ENCODE data around the gene TAF12.
"Not testable (repeated sequence)": the region's sequence is repeated elsewhere in the genome, so short reads cannot be mapped to it uniquely, and the experiment has no call there.

The TAF12 gene

DNA sequence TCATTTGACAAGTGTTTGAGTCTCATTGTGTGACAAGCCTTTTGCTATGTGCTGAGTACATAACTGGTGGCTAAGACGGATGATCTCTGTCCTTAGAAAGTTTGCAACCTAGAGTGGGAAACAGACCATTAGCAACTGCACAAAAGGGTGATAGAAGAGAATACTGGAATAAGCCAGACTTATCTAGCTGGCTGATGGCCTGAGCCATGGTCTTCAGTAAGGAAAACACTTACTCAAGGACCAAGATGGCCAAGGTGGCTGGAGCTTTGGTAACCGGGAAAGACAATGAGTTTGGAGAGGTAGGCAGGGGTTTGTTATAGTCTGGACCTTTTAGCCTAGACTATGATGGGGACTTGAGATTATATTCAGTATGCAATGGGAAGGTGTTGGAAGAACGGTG is 1.6 kb upstream of the TAF12 start:
- DNase-seq, result no peak

DNA sequence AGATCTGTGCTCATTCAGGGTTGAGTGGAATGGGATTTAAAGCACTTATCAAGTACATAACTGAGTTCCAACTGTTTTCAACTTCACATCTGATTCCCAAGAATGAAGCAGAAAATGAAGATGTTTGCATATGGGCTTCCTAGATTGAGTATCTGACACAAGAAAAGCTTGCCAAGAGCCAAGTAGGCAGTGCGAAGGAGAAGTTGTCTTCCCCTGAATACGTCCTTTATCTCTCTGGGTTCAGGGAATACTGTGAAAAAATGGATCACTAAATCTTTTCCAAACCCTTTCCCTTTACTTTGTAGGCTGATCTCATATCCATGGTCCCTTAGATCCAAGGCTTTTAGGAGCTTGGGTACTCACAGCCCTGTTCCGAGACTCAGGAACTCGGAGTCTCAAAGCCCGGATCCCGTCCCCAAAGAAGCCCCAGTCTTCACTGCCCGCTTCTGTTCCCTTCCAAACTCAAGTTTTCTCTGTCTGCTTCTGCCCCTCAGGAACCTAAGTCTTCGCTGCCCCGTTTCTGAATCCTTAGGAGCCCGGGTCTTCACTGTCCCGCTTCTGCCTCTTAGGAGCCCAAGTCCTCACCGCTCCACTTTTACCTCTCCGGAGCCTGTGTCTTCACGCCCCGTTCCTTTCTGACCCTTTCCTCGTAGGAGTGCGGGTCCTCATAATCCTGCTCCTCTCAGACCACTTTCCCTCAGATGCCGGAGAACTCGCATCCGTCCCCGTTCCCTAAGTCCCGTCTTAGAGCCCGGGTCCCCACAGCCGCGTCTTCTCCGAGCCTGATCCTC is 616 bp downstream of the TAF12 start:
- no peak for DNase-seq

DNA sequence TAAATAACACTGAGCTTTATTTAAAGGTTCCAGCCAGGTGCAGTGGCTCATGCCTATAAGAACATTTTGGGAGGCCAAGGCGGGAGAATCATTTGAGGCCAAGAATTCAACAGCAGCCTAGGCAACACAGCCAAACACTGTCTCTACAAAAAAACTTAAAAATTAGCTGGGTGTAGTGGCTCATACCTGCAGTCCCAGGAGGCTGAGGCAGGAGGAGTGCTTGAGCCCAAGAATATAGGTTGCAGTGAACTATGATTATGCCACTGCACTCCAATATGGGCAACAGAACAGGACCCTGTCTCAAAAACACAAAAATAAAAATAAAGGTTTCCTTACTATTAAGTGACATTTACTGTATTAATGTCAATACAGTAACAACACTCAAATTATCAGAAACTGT is 2.1 kb downstream of the TAF12 start:
- peak; percentile 12 for DNase-seq

DNA sequence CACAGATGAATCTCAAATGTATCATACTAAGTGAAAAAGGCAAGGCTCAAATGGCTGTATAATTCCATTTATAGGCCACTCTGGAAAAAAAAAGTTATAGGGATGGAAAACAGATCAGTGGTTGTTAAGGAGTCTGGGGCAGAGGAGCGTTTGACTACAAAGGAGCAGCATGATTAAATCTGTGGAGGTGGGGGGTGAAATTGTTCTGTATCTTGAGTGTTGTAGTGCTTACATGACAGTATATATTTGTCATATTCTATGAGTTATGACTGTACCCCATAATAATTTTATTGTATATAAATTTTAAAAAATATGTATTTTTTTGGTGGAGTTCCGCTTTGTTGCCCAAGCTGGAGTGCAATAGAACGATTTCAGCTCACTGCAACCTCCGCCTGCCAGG is 10.3 kb downstream of the TAF12 start:
- no peak for DNase-seq

DNA sequence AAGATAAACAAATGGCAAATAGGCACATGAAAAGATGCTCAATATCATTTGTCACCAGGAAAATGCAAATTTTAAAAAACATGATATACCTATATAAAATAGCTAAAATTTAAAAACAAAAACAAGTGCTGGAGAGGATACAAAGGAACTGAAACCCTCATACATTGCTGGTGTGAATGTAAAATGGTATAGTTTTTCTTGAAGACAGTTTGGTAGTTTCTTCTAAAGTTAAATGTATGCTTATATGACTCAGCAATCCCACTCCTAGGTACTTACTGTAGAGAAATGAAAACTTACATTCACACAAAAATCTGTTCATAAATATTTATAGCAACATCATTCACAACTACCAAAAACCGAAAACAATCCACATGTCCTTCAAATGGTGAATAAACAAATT is 11.2 kb downstream of the TAF12 start:
- no peak for DNase-seq

DNA sequence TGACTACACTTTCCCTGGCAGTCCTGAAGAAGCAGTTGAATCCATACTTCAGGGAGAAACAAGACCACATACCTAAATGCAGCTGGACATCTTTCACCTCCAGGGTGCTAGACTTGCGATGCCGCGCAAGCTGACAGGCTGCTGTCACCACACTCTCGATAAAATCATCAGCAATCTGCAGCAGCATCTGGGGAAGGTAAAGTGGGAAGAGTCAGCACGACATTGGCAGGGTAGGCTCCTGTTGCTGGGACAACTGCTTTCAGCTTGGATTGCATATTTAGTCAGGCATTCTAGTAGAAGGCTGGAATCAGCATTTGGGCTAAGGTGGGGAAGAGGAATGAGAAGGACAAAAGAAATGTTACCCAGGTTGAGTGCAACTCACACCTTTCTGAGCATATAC is 29.7 kb downstream of the TAF12 start:
- no peak for DNase-seq

DNA sequence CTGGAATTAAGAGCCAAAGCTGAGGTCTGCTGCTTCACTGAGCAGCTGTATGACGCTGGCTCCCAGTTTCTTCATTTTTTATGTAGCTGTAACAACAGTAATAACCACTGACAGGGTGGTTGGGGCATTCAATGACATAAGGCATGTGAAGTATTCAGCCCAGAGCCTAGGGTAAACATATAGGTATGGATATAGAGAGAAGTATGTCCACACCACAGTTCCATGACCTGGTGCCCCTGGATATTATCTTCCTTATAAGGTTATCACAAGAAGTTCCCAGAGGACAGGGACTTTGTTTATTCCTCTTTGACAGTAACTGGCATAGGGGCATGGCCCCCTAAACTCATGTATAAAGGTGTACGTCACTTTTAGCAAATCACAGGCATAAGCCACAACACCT is 36.1 kb downstream of the TAF12 start:
- DNase-seq, result no peak

DNA sequence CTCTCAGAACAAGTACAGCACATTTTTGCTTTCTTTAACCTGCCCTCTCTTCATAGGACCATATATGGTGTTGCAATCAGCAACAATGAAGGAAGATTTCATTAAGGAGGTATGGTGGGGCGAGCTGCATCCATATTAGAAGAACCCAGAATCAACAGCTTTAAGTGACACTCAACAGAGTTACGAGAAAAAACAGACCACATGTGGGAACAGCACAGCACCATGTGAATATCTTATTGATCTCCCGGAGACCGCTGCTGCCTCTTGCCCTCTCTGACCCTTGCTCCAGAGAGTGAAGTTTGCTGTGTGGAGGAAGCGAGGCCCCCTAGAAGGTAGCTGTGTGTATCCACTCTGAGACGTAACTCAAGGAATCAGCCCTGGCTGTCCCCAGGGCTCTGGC is 37.9 kb downstream of the TAF12 start:
- DNase-seq, result no peak

DNA sequence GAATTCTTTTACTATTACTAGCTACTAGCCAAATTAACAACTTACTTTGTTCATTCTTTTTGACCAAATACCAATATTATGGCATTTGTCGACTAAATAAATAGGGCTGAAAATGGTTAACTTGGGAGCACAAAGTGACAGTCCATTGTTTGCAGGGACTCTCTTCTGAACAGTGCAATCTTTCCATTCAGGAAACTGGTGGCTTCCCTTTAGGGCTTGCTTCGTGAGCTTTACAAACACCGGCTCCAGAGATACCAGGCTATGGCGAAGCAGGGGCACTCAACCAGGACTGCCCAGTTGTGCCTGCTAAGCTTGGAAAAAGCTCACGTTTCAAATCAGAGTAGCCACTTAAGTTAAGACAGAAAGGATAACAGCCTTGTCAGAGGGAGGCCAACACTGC is 38.5 kb downstream of the TAF12 start:
- no peak for DNase-seq

DNA sequence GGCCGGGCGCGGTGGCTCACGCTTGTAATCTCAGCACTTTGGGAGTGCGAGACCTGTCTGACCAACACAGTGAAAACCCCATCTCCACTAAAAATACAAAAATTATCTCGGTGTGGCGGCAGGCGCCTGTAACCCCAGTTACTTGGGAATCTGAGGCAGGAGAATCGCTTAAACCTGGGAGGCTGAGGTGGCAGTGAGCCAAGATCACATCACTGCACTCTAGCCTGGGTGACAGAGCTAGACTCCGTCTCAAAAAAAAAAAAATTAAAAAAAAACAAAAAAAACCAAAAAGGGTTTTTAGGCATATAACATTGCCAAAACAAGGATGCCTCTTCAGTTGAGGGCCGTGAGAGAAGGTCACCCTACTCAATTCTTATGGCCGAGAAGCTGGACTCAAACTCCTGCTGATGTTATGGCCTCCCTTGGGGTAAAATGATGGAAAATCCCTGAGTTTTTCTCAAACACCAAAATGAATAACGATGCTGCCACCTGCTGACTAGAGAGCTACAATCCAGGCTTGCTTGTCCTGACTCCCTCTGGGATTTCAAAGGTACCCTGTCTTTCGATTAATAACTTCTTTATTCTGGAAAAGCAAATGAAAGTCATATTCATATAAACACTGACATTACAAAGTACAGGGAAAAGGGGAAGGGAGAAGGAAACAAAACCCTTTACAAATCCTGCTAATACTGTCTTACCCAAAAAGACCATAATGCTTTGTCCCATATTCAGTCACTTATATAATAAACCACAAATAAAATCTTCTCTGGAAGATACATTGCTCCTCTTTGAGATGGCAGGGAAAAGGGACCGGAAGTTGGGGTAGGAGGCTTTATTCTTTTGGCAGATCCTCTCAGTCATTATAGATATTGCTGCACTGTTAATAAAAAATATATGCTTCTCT is 40.1 kb downstream of the TAF12 start:
- peak; percentile 8 for DNase-seq

DNA sequence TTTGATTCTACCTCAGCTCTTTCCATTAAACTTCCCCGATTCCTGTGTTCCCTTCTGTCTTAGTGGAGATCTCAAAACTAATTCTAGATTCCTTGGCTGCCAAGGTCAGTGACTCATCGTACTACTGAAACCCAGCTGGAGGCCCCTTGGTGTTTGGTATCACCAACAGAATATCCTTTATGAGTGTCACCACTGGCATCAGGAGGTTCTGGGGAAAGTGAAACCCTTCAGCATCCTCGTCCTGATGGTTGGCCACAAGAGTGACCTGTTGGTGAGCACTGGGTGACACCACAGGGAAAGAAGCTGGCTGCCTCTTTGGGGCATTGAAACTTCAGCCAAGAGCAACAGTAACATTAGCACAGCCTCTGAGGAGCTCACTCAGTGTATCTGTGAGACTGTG is 41.2 kb downstream of the TAF12 start:
- DNase-seq, result no peak

DNA sequence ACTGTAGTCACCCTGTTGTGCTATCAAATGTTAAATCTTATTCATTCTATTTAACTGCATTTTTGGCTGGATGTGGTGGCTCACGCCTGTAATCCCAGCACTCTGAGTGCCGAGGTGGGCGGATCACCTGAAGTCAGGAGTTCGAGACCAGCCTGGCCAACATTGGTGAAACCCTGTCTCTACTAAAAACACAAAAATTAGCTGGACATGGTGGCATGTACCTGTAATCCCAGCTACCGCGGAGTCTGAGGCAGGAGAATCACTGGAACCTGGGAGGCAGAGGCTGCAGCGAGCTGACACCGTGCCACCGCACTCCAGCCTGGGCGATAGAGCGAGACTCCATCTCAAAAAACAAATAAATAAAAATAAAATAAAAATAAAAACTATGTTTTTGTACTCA is 46.6 kb downstream of the TAF12 start:
- DNase-seq, result not testable (repeated sequence)

DNA sequence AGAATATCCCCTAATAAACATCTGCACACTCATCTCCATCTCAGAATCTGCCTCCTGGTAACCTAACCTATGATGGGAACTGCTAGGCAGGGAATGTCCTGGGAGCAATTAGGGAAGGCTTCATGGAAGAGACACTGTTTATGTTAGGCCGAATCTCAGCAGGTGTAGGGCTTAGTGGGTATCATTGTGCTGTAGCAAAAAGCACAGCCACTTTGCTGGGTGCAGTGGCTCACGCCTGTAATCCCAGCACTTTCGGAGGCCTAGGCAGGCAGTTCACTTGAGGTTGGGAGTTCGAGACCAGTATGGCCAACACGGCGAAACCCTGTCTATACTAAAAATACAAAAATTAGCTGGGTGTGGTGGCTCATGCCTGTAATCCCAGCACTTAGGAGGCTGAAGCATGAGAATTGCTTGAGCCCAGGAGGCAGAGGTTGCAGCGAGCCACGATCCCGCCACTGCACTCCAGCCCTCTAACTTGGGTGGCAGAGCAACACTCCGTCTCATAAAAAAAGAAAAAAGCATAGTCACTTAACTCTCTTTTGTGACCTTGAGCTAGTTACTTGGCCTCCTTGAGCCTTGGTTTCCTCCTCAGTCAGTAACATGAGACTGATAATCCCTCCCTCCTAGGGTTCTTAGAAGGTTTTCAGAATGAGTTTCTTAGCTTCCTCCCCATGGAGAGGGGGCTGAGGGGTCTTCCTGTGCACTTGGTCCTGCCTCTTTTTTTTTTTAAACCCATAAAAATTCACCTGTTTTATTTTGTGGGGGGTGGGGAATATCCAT is 47.3 kb downstream of the TAF12 start:
- DNase-seq, result no peak

DNA sequence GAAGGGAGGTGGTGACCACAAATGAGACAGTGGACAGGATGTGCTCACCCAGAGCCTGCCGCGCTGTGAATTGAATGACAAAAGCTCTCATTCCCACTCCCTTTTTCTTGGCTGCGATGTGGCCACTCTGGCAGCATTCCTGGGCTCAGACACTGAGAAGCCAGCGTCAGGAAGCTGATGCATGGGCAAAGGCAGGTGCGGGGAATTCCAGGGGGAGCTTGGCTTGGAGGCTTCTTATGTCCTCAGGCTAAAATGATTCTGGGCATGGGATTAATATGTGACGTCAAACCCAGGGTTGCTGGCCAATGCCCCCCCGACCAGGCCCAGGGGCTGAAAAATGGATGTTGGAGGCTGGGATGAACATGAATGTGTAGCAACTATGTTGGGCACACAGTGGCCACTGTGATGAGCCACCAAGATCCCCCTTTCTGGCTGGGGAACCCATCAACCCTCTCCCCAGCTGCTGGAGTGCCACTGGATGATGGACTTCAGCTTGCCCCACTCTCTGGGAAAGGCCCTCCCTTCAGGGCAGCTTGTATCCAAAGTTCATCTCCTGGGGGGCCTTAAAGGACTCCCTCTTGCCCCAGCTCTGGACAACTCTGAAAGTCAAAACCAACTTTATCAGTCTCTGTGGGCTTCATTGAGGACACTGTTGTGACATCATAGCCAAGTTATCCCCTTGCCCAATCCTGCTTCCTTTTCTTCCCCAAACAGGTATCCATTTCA is 48.0 kb downstream of the TAF12 start:
- not testable (repeated sequence) for DNase-seq

DNA sequence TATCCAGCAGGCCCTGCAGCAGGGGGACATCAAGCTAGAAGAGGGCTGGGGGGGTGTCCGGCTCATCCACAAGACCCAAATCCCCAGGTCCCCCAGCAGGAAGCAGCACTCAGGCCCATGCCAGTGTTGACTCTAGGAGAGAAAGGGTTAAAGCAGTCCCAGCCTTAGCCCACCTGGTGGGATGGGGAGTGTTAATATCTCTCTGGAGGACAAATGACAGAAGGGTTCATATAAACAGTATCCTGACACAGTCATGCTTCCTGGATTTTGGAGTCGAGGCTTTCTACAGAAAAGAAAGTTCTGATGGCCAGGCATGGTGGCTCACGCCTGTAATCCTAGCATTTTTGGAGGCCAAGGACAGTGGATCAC is 48.9 kb downstream of the TAF12 start:
- not testable (repeated sequence) for DNase-seq

DNA sequence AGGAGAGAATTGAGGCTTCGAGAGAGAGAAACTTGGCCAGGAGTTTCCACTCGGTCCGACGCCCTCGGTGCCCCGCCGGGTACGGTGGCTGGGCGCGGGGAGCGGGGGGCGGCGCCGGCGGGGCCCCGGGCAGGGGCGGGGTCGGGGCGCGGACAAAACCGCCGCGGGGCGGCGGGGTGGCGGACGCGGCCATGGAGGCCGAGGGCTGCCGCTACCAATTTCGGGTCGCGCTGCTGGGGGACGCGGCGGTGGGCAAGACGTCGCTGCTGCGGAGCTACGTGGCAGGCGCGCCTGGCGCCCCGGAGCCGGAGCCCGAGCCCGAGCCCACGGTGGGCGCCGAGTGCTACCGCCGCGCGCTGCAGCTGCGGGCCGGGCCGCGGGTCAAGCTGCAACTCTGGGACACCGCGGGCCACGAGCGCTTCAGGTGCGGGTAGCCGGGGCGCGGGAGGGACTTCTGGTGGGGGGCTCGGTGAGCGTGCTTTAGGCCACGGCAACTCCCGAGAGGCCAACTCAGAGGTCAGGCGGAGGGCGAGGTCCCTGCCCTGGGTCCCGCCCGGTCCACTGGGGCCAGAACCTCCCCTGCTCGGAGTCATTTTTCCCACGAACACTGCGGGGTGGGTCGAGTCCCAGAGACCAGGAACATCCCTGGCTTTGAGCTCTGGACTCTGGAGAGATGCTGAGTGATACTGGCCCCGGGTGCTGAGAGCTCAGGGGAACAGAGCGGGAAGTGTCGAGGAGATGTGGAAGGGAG is 50.4 kb downstream of the TAF12 start:
- peak; percentile 8 for DNase-seq

DNA sequence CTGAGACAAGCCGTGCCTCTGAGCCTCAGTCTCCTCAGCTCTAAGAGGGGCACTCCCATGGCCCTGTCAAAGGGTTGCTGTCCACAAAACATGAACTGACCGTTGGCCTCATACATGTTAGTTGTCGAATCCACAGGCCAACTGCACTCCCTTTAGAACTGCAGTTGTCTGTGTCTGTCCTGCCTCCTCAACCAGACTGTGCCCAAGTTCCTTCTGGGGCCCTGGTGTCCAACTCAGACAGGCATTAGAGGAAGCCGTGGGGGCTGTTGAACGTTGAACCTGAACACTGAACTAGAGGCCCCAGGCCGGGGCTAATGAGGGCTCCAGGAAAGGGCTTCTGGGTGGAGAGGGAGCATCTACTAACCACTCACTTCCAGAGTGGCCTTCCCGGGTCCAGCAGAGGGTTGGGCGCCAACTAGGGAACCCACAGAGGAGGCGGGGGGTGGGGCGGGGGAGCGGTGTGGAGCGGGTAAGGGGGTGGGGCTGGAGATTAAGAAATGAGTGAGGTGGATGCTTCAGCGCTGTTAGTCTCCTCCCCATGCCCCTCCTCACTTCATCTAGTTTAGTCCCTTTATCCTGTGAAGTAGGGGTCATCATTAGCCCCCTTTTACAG is 51.1 kb downstream of the TAF12 start, which contains the start of gene RAB42:
RAB42 (plus strand) TSS at position 558 of the 613 bp plus-strand sequence. CDS start 247 bp downstream, outside the sequence.
- peak; percentile 10 for DNase-seq

DNA sequence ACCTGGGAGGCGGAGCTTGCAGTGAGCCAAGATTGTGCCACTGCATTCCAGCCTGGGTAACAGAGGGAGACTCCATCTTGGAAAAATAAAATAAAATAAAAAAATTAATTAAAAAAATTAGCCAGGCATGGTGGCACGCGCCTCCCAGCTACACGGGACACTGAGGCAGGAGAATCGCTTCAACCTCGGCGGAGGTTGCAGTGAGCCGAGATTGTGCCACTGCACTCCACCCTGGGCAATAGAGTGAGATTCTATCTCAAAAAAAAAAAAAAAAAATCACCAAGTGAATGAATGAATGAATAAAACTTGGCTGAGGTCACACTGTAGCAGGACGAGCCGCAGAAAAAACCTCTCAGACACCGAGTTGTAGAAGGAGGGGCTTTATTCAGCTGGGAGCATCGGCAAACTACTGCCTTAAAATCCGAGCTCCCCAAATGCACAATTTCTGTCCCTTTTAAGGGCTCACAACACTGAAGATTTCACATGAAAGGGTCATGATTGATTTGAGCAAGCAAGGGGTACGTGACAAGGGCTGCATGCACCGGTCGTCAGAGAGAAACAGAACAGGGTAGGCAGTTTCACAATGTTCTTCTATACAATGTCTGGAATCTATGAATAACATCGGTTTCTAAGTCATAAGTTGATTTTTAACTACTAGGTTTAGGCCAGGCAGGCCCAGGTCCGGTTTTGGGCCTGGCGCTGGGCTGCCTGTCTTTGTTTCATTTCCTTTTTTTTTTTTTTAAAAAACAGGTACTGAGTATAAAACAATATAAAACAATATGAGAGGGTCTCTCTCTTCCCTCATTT is 56.1 kb downstream of the TAF12 start:
- not testable (repeated sequence) for DNase-seq

DNA sequence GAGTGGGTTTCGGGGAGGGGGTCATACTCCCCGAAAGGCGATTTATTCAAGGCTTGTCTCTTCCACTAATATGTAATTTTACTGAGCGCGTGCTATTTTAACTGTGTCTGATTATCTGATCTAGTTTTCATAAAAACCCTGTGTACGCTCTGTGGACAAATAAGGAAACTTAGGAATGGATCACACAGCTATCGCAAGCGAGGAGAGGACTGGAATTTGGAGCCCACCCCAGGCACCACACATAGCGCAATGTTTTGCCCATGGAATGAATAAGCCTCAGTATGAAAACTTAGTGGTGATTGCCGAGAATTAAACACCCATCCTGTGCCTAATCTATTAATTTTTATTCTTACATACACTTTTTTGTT is 60.6 kb downstream of the TAF12 start:
- no peak for DNase-seq

DNA sequence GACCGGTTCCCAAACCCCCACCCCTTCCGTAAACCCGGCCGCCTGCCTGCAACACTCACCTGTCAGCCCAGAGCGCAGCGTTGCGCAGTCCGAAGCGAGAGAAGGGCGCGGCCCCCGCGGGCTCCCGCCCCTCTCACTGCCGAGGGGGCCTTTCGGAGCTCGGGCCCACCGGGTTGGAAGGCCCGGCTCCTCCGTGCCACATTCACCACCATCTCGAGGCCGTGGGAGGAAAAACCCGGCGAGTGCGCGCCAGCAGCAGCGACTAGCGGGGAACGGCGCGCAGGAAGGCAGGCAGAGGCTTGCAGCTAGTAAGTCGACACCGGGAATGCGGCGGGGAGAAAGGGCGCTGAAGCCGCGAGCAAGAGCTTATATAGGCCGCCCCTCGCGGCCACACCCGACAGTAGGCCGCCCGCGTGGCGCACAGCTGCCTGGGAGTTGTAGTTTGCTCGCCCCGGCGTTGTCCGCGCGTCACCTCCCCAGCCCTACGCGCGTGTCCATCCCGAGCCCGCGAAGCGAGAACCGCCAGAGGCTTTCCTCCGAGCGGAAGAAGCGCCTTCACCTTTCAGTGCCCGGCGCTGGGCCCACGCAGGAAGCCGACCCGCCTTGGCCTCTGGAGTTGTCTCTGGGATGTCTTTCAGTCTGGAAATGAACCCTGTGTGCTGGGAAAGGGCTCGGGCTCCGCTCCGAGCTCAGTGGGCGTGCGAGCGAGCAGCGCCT is 61.2 kb downstream of the TAF12 start:
- peak; percentile 90 for DNase-seq

All from T-helper 9 cell (primary cell).